Measurements from ENCODE around the gene BICC1.

BICC1 gene

GRCh38 chr10:58554316-58554715 lies 41.6 kb downstream of the BICC1 start:
- DNase-seq (ENCODE audit: low read depth in 1 of 2, low spot score in 1 of 2): no peak
- Histone ChIP-seq H3K27ac (replicated peaks) (no peak overlapping the region), H3K4me3 (replicated peaks; ENCODE audit: insufficient read depth, low read length) (no peak overlapping the region), H3K27me3 (ENCODE audit: insufficient read depth, poor library complexity, severe bottlenecking) (no peaks in the 10 kb centered on the region)
- no peak for TF ChIP-seq GABPA (IDR thresholded peaks at IDR 0.05; ENCODE audit: low read depth)
- TF ChIP-seq CTCF (IDR thresholded peaks at IDR 0.05; ENCODE audit: insufficient read depth, low read length): no peak
- no peak for TF ChIP-seq POLR2AphosphoS5 (IDR thresholded peaks at IDR 0.05; ENCODE audit: low read depth)
- TF ChIP-seq SPI1 (IDR thresholded peaks at IDR 0.05; ENCODE audit: borderline replicate concordance, low read depth): no peak
- TF ChIP-seq REST (IDR thresholded peaks at IDR 0.05; ENCODE audit: insufficient replicate concordance, low read depth): no peak

DNA sequence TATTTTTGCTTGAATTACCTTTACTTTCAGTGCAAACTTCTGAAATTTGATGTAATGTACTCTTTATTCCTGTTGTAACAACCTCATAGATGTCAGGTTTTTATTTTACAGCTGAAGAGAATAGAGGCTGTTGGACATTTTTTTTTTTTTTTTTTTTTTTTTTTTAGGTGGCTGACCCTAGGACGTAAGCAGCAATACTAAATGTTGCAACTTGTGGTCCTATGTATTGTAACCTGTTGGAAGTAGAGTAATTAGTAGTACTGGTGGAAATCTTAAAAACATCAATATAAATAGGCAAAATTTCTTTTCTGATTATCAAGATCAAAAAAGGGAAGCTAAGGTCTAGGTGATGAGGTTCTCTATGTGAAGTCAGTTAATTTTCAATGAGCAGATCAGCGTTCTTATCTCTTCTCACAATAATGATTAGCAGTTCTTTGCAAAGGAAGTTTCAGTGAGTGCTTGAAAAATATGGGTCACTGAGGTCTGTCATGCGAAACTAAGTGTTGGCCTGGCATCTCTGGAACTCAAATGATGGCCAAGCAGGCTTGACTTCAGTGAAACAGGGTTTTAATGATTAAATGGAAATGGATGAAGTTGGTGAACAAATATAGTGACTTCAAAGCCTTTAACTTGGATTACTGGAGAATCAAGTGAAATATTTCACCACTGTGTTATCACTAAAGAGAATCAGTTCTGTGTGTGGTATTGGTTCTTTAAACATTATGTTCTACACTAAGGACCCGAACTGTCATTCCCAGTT lies 42.7 kb downstream of the BICC1 start:
- Histone ChIP-seq H3K27me3 (ENCODE audit: insufficient read depth, poor library complexity, severe bottlenecking) (no peaks in the 10 kb centered on the region), H3K27ac (replicated peaks) (no peak overlapping the region), H3K4me3 (replicated peaks; ENCODE audit: insufficient read depth, low read length) (no peak overlapping the region)
- DNase-seq (ENCODE audit: low read depth in 1 of 2, low spot score in 1 of 2): no peak
- TF ChIP-seq CTCF (IDR thresholded peaks at IDR 0.05; ENCODE audit: insufficient read depth, low read length) (no peak), REST (IDR thresholded peaks at IDR 0.05; ENCODE audit: insufficient replicate concordance, low read depth) (no peak), GABPA (IDR thresholded peaks at IDR 0.05; ENCODE audit: low read depth) (no peak), SPI1 (IDR thresholded peaks at IDR 0.05; ENCODE audit: borderline replicate concordance, low read depth) (no peak), POLR2AphosphoS5 (IDR thresholded peaks at IDR 0.05; ENCODE audit: low read depth) (no peak)

DNA sequence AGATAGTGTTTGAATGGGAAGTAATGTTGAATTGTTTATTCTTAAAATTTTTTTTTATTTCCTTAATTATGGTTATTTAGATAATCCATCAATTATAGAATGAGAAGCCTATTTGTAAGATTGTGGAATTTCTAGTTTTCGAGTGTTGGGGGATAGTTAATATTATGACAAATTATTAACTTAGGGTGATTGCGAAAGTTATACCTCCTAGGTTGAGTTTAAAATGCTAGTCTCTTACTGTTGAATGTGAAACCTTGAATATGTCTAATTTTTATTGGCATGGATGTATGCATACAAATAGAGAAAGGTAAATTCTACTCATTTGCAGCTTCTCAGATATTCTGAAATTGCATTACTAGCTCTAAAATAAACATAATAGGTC lies 43.2 kb downstream of the BICC1 start:
- H3K4me3 ChIP-seq (replicated peaks; ENCODE audit: insufficient read depth, low read length): no peak overlapping the region
- TF ChIP-seq REST (IDR thresholded peaks at IDR 0.05; ENCODE audit: insufficient replicate concordance, low read depth) (no peak), CTCF (IDR thresholded peaks at IDR 0.05; ENCODE audit: insufficient read depth, low read length) (no peak), GABPA (IDR thresholded peaks at IDR 0.05; ENCODE audit: low read depth) (no peak), POLR2AphosphoS5 (IDR thresholded peaks at IDR 0.05; ENCODE audit: low read depth) (no peak), SPI1 (IDR thresholded peaks at IDR 0.05; ENCODE audit: borderline replicate concordance, low read depth) (no peak)
- no peak for DNase-seq (ENCODE audit: low read depth in 1 of 2, low spot score in 1 of 2)
- H3K27ac ChIP-seq (replicated peaks): no peak overlapping the region
- H3K27me3 ChIP-seq (ENCODE audit: insufficient read depth, poor library complexity, severe bottlenecking): no peaks in the 10 kb centered on the region

Data from HL-60 (cell line).